ENCODE measurements around the gene PTPRM.

DNA sequence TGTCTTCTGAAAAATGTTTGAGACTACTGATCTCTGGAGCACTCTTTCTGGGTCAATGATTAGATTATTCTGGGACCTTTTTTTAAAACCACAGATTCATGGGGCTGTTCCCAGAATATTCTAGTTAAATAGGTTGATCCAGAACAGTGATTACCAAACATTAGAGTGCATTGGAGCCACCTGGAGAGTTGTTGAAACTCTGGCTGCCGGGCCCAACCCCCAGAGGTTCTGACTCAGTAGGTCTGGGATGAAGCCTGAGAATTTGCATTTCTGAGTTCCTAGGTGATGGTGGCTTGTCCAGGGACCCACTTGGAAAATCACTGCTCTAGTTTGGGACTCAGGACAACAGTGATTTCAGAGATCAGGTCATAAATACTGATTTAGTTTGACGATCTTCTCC lies 197.3 kb downstream of the PTPRM start:
- TF ChIP-seq, protein P1, sequence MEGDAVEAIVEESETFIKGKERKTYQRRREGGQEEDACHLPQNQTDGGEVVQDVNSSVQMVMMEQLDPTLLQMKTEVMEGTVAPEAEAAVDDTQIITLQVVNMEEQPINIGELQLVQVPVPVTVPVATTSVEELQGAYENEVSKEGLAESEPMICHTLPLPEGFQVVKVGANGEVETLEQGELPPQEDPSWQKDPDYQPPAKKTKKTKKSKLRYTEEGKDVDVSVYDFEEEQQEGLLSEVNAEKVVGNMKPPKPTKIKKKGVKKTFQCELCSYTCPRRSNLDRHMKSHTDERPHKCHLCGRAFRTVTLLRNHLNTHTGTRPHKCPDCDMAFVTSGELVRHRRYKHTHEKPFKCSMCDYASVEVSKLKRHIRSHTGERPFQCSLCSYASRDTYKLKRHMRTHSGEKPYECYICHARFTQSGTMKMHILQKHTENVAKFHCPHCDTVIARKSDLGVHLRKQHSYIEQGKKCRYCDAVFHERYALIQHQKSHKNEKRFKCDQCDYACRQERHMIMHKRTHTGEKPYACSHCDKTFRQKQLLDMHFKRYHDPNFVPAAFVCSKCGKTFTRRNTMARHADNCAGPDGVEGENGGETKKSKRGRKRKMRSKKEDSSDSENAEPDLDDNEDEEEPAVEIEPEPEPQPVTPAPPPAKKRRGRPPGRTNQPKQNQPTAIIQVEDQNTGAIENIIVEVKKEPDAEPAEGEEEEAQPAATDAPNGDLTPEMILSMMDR (IDR thresholded peaks at IDR 0.05): no peak
- TF ChIP-seq, protein P2, sequence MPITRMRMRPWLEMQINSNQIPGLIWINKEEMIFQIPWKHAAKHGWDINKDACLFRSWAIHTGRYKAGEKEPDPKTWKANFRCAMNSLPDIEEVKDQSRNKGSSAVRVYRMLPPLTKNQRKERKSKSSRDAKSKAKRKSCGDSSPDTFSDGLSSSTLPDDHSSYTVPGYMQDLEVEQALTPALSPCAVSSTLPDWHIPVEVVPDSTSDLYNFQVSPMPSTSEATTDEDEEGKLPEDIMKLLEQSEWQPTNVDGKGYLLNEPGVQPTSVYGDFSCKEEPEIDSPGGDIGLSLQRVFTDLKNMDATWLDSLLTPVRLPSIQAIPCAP (CRISPR knock-in tag; IDR thresholded peaks at IDR 0.05): no peak
- TF ChIP-seq ZNF121 (CRISPR knock-in tag; IDR thresholded peaks at IDR 0.05) (no peak), CBFB (CRISPR knock-in tag; IDR thresholded peaks at IDR 0.05; ENCODE audit: low read depth) (no peak), TCF7 (CRISPR knock-in tag; IDR thresholded peaks at IDR 0.05; ENCODE audit: low read depth) (no peak)
- TF ChIP-seq, protein P3, sequence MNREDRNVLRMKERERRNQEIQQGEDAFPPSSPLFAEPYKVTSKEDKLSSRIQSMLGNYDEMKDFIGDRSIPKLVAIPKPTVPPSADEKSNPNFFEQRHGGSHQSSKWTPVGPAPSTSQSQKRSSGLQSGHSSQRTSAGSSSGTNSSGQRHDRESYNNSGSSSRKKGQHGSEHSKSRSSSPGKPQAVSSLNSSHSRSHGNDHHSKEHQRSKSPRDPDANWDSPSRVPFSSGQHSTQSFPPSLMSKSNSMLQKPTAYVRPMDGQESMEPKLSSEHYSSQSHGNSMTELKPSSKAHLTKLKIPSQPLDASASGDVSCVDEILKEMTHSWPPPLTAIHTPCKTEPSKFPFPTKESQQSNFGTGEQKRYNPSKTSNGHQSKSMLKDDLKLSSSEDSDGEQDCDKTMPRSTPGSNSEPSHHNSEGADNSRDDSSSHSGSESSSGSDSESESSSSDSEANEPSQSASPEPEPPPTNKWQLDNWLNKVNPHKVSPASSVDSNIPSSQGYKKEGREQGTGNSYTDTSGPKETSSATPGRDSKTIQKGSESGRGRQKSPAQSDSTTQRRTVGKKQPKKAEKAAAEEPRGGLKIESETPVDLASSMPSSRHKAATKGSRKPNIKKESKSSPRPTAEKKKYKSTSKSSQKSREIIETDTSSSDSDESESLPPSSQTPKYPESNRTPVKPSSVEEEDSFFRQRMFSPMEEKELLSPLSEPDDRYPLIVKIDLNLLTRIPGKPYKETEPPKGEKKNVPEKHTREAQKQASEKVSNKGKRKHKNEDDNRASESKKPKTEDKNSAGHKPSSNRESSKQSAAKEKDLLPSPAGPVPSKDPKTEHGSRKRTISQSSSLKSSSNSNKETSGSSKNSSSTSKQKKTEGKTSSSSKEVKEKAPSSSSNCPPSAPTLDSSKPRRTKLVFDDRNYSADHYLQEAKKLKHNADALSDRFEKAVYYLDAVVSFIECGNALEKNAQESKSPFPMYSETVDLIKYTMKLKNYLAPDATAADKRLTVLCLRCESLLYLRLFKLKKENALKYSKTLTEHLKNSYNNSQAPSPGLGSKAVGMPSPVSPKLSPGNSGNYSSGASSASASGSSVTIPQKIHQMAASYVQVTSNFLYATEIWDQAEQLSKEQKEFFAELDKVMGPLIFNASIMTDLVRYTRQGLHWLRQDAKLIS (CRISPR knock-in tag; IDR thresholded peaks at IDR 0.05; ENCODE audit: borderline replicate concordance): no peak
- TF ChIP-seq, protein P4, sequence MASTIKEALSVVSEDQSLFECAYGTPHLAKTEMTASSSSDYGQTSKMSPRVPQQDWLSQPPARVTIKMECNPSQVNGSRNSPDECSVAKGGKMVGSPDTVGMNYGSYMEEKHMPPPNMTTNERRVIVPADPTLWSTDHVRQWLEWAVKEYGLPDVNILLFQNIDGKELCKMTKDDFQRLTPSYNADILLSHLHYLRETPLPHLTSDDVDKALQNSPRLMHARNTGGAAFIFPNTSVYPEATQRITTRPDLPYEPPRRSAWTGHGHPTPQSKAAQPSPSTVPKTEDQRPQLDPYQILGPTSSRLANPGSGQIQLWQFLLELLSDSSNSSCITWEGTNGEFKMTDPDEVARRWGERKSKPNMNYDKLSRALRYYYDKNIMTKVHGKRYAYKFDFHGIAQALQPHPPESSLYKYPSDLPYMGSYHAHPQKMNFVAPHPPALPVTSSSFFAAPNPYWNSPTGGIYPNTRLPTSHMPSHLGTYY (CRISPR knock-in tag; IDR thresholded peaks at IDR 0.05): no peak
